Kidney capillary endothelial cell (primary cell): ENCODE measurements around the gene TENM4.

Experiments used
- DNase-seq: peaks from one replicate; pipeline ENCODE4 v3.0.0-alpha.2; 2018; ENCODE audit warnings: low spot score

The TENM4 gene

GRCh38 chr11:78807351-78807750 lies 633.5 kb downstream of the TENM4 start:
- DNase-seq = no peak

GRCh38 chr11:78806214-78807004 lies 634.4 kb downstream of the TENM4 start:
- no peak for DNase-seq

GRCh38 chr11:78804991-78805390 lies 635.8 kb downstream of the TENM4 start:
- DNase-seq = no peak

DNA sequence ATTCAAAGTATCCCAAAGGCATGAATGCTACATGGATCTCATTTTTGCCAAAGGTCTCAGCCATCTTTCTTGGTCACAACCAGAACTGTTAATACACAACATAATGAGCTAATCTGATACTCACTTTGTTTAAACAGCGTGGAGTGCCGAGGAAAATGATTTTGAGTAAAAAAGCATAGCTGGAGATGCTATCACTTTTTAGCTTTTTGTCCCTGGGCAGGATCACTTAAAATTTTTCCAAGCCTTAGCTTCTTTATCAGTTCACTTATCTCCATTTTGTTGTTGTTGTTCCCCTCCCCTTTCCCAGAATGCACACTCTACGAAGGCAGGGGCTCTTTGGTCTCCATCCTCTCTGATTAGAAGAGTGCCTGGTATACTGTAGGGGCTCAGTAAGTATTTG lies 636.8 kb downstream of the TENM4 start:
- DNase-seq = no peak

GRCh38 chr11:78802058-78802761 lies 638.6 kb downstream of the TENM4 start:
- DNase-seq = no peak

- DNase-seq = peak; percentile 51
These were observed 639.5 kb downstream of the TENM4 start for GRCh38 chr11:78801161-78801884.

GRCh38 chr11:78800756-78801155 lies 640.1 kb downstream of the TENM4 start:
- no peak for DNase-seq

GRCh38 chr11:78800096-78800690 lies 640.6 kb downstream of the TENM4 start:
- DNase-seq = no peak

DNA sequence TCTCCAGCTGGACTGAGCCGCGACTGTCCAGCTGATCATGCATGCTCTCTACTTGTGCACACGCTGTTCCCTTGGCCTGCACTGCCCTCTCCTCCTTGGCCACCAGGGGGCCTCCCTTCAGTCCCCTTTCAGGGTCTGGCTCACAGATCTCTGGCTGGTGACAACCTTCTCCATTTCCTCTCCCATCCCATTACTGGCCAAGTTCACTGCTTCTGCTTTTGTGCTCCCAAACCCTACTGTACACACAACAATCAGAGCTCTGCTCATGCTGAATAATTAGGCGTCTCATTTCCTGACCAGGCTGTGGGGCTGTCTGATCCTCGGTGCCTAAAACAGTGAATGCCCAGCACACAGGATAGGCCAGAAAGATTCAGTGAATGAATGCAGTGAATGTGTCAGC lies 642.2 kb downstream of the TENM4 start:
- DNase-seq = peak; percentile 81

- no peak for DNase-seq
These were observed 643.3 kb downstream of the TENM4 start for GRCh38 chr11:78797559-78797958.

DNA sequence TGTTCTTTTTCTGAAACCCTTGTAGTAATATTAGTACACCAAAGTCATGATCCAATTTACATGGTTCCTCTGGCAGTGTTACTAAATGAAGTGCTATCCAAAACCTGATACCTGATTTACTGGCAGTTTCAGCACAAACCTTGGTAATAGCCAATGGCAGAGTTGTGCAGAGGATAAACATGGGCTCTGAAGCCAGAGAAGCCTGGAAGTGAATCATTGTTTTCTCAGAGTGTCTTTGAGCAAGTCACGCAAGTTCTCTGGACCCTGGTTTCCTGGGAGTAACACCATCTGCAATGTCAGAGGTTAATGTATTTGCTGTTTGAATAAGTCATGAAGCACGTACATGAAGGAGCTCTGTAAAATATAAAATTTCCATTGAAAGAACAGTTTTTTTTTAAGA lies 643.9 kb downstream of the TENM4 start:
- DNase-seq = peak; percentile 67

GRCh38 chr11:78795621-78796261 lies 645.1 kb downstream of the TENM4 start:
- no peak for DNase-seq

GRCh38 chr11:78791964-78792363 lies 648.9 kb downstream of the TENM4 start:
- DNase-seq = no peak

DNA sequence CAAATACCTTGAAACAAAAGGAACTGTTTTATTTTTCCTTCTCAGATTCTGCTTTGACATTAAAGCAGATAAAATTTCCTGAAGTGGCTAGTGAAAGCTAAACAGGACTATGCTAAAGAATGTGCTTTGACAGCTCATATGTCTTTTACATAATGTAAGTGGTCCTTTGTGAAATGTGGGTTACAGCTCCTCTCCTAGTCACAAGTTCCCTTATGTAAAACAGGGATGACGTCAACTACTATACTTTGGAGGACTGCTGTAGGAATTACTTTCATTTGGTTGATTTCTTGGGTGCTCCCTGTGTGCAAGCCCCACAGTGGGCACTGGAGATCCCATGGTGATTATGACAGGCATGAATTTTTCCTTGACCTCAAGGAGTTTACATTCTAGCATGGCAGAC lies 649.6 kb downstream of the TENM4 start:
- no peak for DNase-seq

DNA sequence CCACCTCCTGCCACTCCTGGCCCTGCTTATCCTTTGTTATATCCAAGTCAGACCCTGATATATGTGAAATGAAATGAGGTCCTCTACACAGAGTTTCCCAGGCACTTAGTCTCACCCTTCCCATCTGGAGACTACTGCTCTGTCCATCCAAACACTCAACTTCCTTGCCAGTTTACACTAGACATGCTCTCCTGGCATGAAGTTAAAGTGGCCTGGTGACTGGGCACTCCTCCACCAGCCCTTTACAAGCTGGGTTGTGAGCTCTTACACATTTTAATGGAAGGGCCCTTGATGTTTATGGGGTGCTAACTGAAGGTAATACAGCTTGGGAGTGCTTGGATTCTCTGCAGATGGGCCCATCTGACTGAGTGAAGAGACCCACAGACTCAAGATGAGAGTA lies 650.0 kb downstream of the TENM4 start:
- no peak for DNase-seq

- no peak for DNase-seq
These were observed 651.5 kb downstream of the TENM4 start for GRCh38 chr11:78789375-78789774.

GRCh38 chr11:78788533-78788932 lies 652.3 kb downstream of the TENM4 start:
- no peak for DNase-seq

- DNase-seq = no peak
These were observed 653.1 kb downstream of the TENM4 start for GRCh38 chr11:78787696-78788095.

GRCh38 chr11:78786746-78787145 lies 654.1 kb downstream of the TENM4 start:
- no peak for DNase-seq

- DNase-seq = no peak
These were observed 654.7 kb downstream of the TENM4 start for GRCh38 chr11:78786086-78786485.

GRCh38 chr11:78784321-78785061 lies 656.3 kb downstream of the TENM4 start:
- DNase-seq = no peak
